ENCODE results near the gene AKAP13.

- TF ChIP-seq MYC (IDR thresholded peaks at IDR 0.05; ENCODE audit: low read depth, low read length): no peak
- TF ChIP-seq CTCF (IDR thresholded peaks at IDR 0.05; ENCODE audit: low read depth, low read length): no peak
- TF ChIP-seq POLR2A (IDR thresholded peaks at IDR 0.05; ENCODE audit: extremely low read depth, insufficient read length): no peak
- TF ChIP-seq, protein P1, sequence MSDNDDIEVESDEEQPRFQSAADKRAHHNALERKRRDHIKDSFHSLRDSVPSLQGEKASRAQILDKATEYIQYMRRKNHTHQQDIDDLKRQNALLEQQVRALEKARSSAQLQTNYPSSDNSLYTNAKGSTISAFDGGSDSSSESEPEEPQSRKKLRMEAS (IDR thresholded peaks at IDR 0.05; ENCODE audit: low read depth, low read length): no peak
Observed at GRCh38 chr15:85499371-85499887, 119.0 kb downstream of the AKAP13 start.

Data from NB4 (cell line).